Nephron progenitor cell (in vitro differentiated cells): ENCODE data around the gene CDO1.

Experiments
- DNase-seq: peaks from one replicate; pipeline ENCODE4 v3.0.0; 2021
- H3K27ac Mint-ChIP-seq: 2 replicates; pipeline ENCODE4 v1.8.0; 2021; ENCODE audit warnings: mild to moderate bottlenecking, moderate library complexity, mixed read lengths
- H3K27me3 Mint-ChIP-seq: 2 replicates; pipeline ENCODE4 v1.8.0; 2021; ENCODE audit warnings: mild to moderate bottlenecking, low read depth, mixed read lengths; ENCODE audit not compliant: poor library complexity
- H3K36me3 Mint-ChIP-seq: 2 replicates; pipeline ENCODE4 v1.8.0; 2021; ENCODE audit warnings: low read depth, mixed read lengths
- H3K4me1 Mint-ChIP-seq: 2 replicates; pipeline ENCODE4 v1.8.0; 2021; ENCODE audit warnings: mixed read lengths
- H3K4me3 Mint-ChIP-seq: 2 replicates; pipeline ENCODE4 v1.8.0; 2021; ENCODE audit warnings: mild to moderate bottlenecking, moderate library complexity, mixed read lengths
- H3K9me3 Mint-ChIP-seq: 2 replicates; pipeline ENCODE4 v1.8.0; 2021; ENCODE audit warnings: mild to moderate bottlenecking, moderate library complexity, mixed read lengths
- CTCF ChIP-seq: fragments of 200-600 bp; sonication (generic); IDR thresholded peaks from 2 replicates; pipeline ENCODE4 v1.5.0; 2021; ENCODE audit warnings: antibody characterized with exemption

Gene CDO1

GRCh38 chr5:115816226-115817081 lies at the start of gene CDO1:
CDO1 (minus strand) TSS chr5:115816659; CDS start chr5:115816397, 262 bp downstream.
- Mint-ChIP-seq H3K4me1 (peaks cover 32% of the 10 kb centered on the region), H3K9me3 (no peaks in the 10 kb centered on the region), H3K36me3 (peaks cover 24% of the 10 kb centered on the region), H3K4me3 (peak within 1 kb of the TSS; percentile 96), H3K27ac (peak within 1 kb of the TSS; percentile 95), H3K27me3 (peaks cover 36% of the 10 kb centered on the region)
- DNase-seq, result peak; percentile 76
- no peak for TF ChIP-seq CTCF

- no peak for DNase-seq
Measured at GRCh38 chr5:115859378-115859777, 42.9 kb upstream of the CDO1 start.

GRCh38 chr5:115858396-115858795 lies 41.9 kb upstream of the CDO1 start:
- peaks cover 28% of the 10 kb centered on the region for H3K9me3 Mint-ChIP-seq
- H3K36me3 Mint-ChIP-seq, result peaks cover 20% of the 10 kb centered on the region
- H3K4me3 Mint-ChIP-seq, result no peak overlapping the region
- peaks cover 21% of the 10 kb centered on the region for H3K4me1 Mint-ChIP-seq
- H3K27ac Mint-ChIP-seq, result no peak overlapping the region
- H3K27me3 Mint-ChIP-seq, result no peaks in the 10 kb centered on the region
- TF ChIP-seq CTCF, result no peak
- DNase-seq, result no peak

More at GRCh38 chr5:115859378-115859777, 42.9 kb upstream of the CDO1 start:
- H3K27me3 Mint-ChIP-seq, result no peaks in the 10 kb centered on the region
- H3K36me3 Mint-ChIP-seq, result peaks cover 15% of the 10 kb centered on the region
- H3K27ac Mint-ChIP-seq, result no peak overlapping the region
- no peak for TF ChIP-seq CTCF
- H3K4me1 Mint-ChIP-seq, result peaks cover 21% of the 10 kb centered on the region
- peaks cover 23% of the 10 kb centered on the region for H3K9me3 Mint-ChIP-seq
- H3K4me3 Mint-ChIP-seq, result no peak overlapping the region

GRCh38 chr5:115857626-115858349 lies 41.3 kb upstream of the CDO1 start:
- H3K4me3 Mint-ChIP-seq, result no peak overlapping the region

GRCh38 chr5:115857057-115857479 lies 40.6 kb upstream of the CDO1 start:
- Mint-ChIP-seq H3K4me3 (no peak overlapping the region), H3K27ac (peak overlapping the region; percentile 82), H3K27me3 (no peaks in the 10 kb centered on the region), H3K9me3 (peaks cover 26% of the 10 kb centered on the region), H3K36me3 (peaks cover 26% of the 10 kb centered on the region), H3K4me1 (peaks cover 21% of the 10 kb centered on the region)
- no peak for DNase-seq
- TF ChIP-seq CTCF, result no peak

More at GRCh38 chr5:115857626-115858349, 41.3 kb upstream of the CDO1 start:
- H3K36me3 Mint-ChIP-seq, result peaks cover 26% of the 10 kb centered on the region
- no peak for TF ChIP-seq CTCF
- no peak for DNase-seq
- no peak overlapping the region for H3K27ac Mint-ChIP-seq
- peaks cover 21% of the 10 kb centered on the region for H3K4me1 Mint-ChIP-seq
- peaks cover 30% of the 10 kb centered on the region for H3K9me3 Mint-ChIP-seq
- H3K27me3 Mint-ChIP-seq, result no peaks in the 10 kb centered on the region
